GM12878 (cell line): ENCODE measurements around the gene GDNF. TPM values are rescaled to one million over a fixed set of nuclear protein-coding genes. Genes with fewer than 3 reads are reported as not detected.

Experiments used
- ATAC-seq: fragments of 200-7000 bp; cut with Tn5 transposase; 3 replicates; pipeline ENCODE4 v1.9.1; 2020; ENCODE audit warnings: mild to moderate bottlenecking, moderate library complexity
- BruUV-seq: library from RNA; stranded (reverse); fragments of 400-500 nt; replicated peaks from 2 replicates; lab custom pipeline; 2021; lab: Mats Ljungman, UMichigan
- CTCF ChIA-PET: fragments of 300-600 bp; sonication (Branson Sonifier 250); formaldehyde crosslinking; extraction: SDS; loops from one replicate; lab custom pipeline; 2021; ENCODE audit warnings: inconsistent platforms; lab: Yijun Ruan, JAX
- POLR2A ChIA-PET: fragments of 350-600 bp; formaldehyde crosslinking; extraction: SDS; loops from one replicate; lab custom pipeline; 2021; ENCODE audit warnings: inconsistent platforms; lab: Charles Lee
- RAD21 ChIA-PET: fragments of 300-600 bp; sonication (Branson Sonifier 250); formaldehyde crosslinking; loops from one replicate; lab custom pipeline; 2023; ENCODE audit warnings: antibody characterized with exemption; ENCODE audit not compliant: unreplicated experiment; lab: Charles Lee
- SMC1A ChIA-PET: fragments of 300-600 bp; sonication (Branson Sonifier 250); formaldehyde crosslinking; loops from one replicate; lab custom pipeline; 2023; ENCODE audit not compliant: unreplicated experiment, uncharacterized antibody; lab: Charles Lee
- DNase-seq: peaks from one replicate; pipeline ENCODE4 v3.0.0-alpha.2; 2011; ENCODE audit warnings: low read depth, low spot score
- FAIRE-seq: peaks from 3 replicates; lab custom pipeline; 2011; peaks lifted over from hg19 to GRCh38; lab: Jason Lieb, UNC
- H2AFZ ChIP-seq: 2 replicates; pipeline ENCODE4 v1.6.0; 2011; ENCODE audit warnings: low read depth, low read length, control low read depth; ENCODE audit not compliant: control insufficient read depth
- H3K27ac ChIP-seq: 2 replicates; pipeline ENCODE4 v1.5.1; 2011; ENCODE audit warnings: control low read depth; ENCODE audit not compliant: control insufficient read depth, insufficient read depth
- H3K27me3 ChIP-seq, 2 experiments: replicated peaks in 1 of 2; 2 replicates each; pipeline versions ENCODE4 v1.6.0 to v1.6.1; 2011; ENCODE audit warnings: low read length in 1 of 2; ENCODE audit not compliant: control insufficient read depth in 2 of 2, insufficient read depth in 2 of 2
- H3K36me3 ChIP-seq, 2 experiments: 2 replicates each; pipeline ENCODE4 v1.5.1; 2011; ENCODE audit warnings: low read length in 1 of 2; ENCODE audit not compliant: control insufficient read depth in 2 of 2, insufficient read depth in 2 of 2
- H3K4me1 ChIP-seq: 2 replicates; pipeline ENCODE4 v1.6.1; 2011; ENCODE audit warnings: mild to moderate bottlenecking, low read length, moderate library complexity, mixed read lengths; ENCODE audit not compliant: control insufficient read depth, insufficient read depth
- H3K4me2 ChIP-seq: 2 replicates; pipeline ENCODE4 v1.6.0; 2011; ENCODE audit warnings: control low read depth; ENCODE audit not compliant: control insufficient read depth, insufficient read depth
- H3K4me3 ChIP-seq: fragments of 200-600 bp; sonication (generic); 2 replicates; pipeline ENCODE4 v1.5.1; 2016
- H3K79me2 ChIP-seq: 2 replicates; pipeline ENCODE4 v1.6.0; 2011; ENCODE audit warnings: low read length; ENCODE audit not compliant: control insufficient read depth, insufficient read depth
- H3K9ac ChIP-seq: 2 replicates; pipeline ENCODE4 v1.8.0; 2011; ENCODE audit warnings: low read length, control low read depth, mixed read lengths; ENCODE audit not compliant: control insufficient read depth, insufficient read depth
- H3K9me3 ChIP-seq: replicated peaks from 3 replicates; pipeline ENCODE4 v1.5.1; 2011; ENCODE audit warnings: mild to moderate bottlenecking, low read length; ENCODE audit not compliant: control insufficient read depth, insufficient read depth
- H4K20me1 ChIP-seq: 2 replicates; pipeline ENCODE4 v1.6.0; 2011; ENCODE audit not compliant: control insufficient read depth, insufficient read depth
- ASH2L ChIP-seq: fragments of 300-600, 200-600 bp; sonication (generic); IDR thresholded peaks from 2 replicates; pipeline ENCODE4 v1.6.1; 2017; ENCODE audit warnings: low read depth, mild to moderate bottlenecking, borderline replicate concordance
- BMI1 ChIP-seq: fragments of 450-650 bp; IDR thresholded peaks from 2 replicates; pipeline ENCODE4 v1.6.1; 2016; ENCODE audit warnings: mild to moderate bottlenecking, moderate library complexity, borderline replicate concordance
- BRCA1 ChIP-seq: IDR thresholded peaks from 2 replicates; pipeline ENCODE4 v1.6.1; 2011; ENCODE audit warnings: low read depth, low read length, improper control_type of control experiment
- CREB1 ChIP-seq: IDR thresholded peaks from 2 replicates; pipeline ENCODE4 v1.6.1; 2012; ENCODE audit warnings: low read depth, mild to moderate bottlenecking, inconsistent platforms
- ELK1 ChIP-seq: IDR thresholded peaks from 2 replicates; pipeline ENCODE4 v1.6.1; 2012; ENCODE audit warnings: low read depth, low read length, improper control_type of control experiment
- IKZF1 ChIP-seq: fragments of 450-650 bp; conservative IDR thresholded peaks from 2 replicates; pipeline ENCODE4 v1.6.1; 2017; ENCODE audit warnings: antibody characterized with exemption, mild to moderate bottlenecking
- IKZF2 ChIP-seq, 2 experiments: fragments of 450-650 bp; IDR thresholded peaks; 2 replicates each; pipeline ENCODE4 v1.6.1; 2017; ENCODE audit warnings: mild to moderate bottlenecking in 2 of 2, moderate library complexity in 2 of 2
- JUNB ChIP-seq: IDR thresholded peaks from 2 replicates; pipeline ENCODE4 v1.6.1; 2016; ENCODE audit warnings: antibody characterized with exemption, mild to moderate bottlenecking
- NFIC ChIP-seq: IDR thresholded peaks from 2 replicates; pipeline ENCODE4 v1.6.1; 2012; ENCODE audit warnings: low read depth, mild to moderate bottlenecking, inconsistent platforms, low read length, moderate library complexity
- NRF1 ChIP-seq: conservative IDR thresholded peaks from 2 replicates; pipeline ENCODE4 v1.6.1; 2011; ENCODE audit warnings: mild to moderate bottlenecking, low read depth, low read length, improper control_type of control experiment
- SKIL ChIP-seq: fragments of 450-650 bp; IDR thresholded peaks from 2 replicates; pipeline ENCODE4 v1.6.1; 2017; ENCODE audit warnings: mild to moderate bottlenecking, low read depth, inconsistent platforms; ENCODE audit not compliant: poor library complexity, severe bottlenecking
- SMAD1 ChIP-seq: fragments of 450-650 bp; IDR thresholded peaks from 2 replicates; pipeline ENCODE4 v1.6.1; 2018; ENCODE audit warnings: mild to moderate bottlenecking, low read depth; ENCODE audit not compliant: partially characterized antibody
- SPI1 ChIP-seq: IDR thresholded peaks from 2 replicates; pipeline ENCODE4 v1.6.1; 2011; ENCODE audit warnings: low read depth, mild to moderate bottlenecking, low read length, moderate library complexity, borderline replicate concordance; ENCODE audit not compliant: insufficient read depth
- SRF ChIP-seq, 2 experiments: IDR thresholded peaks; 2 replicates each; pipeline ENCODE4 v1.6.1; 2011; ENCODE audit warnings: low read depth in 2 of 2, low read length in 2 of 2, mild to moderate bottlenecking in 1 of 2, moderate library complexity in 1 of 2
- TCF12 ChIP-seq: IDR thresholded peaks from 2 replicates; pipeline ENCODE4 v1.6.1; 2011; ENCODE audit warnings: low read depth, mild to moderate bottlenecking, low read length
- WRNIP1 ChIP-seq: IDR thresholded peaks from 2 replicates; pipeline ENCODE4 v1.6.1; 2011; ENCODE audit warnings: low read depth, low read length, improper control_type of control experiment, borderline replicate concordance
- ZNF217 ChIP-seq: fragments of 450-650 bp; IDR thresholded peaks from 2 replicates; pipeline ENCODE4 v1.6.1; 2017; ENCODE audit warnings: antibody characterized with exemption, mild to moderate bottlenecking
- ZNF274 ChIP-seq: IDR thresholded peaks from one replicate; pipeline ENCODE4 v1.8.0; 2011; ENCODE audit not compliant: insufficient read length, insufficient read depth
- WGBS: methylation state at CpG from one replicate; pipeline ENCODE4 v1.1.6; 2016; ENCODE audit warnings: low lambda C conversion rate; ENCODE audit not compliant: insufficient replicate concordance, insufficient coverage; ENCODE audit errors: missing lambda C conversion rate; 5-methylcytosine and 5-hydroxymethylcytosine counted together
- in situ Hi-C: fragments of 300-500 bp; cut with MboI; formaldehyde crosslinking; loops from 9 replicates; pipeline ENCODE4 v1.14.3; 2018; ENCODE audit warnings: mixed read lengths
- intact Hi-C: fragments of 100-400 bp; cut with micrococcal nuclease; formaldehyde crosslinking; loops from one replicate; pipeline ENCODE4 v1.14.2; 2022; ENCODE audit not compliant: unreplicated experiment
- polyA plus RNA-seq, 11 experiments: library from polyadenylated mRNA; depleted of rRNA in 4 of 11; unstranded in 6 of 11; stranded (reverse) in 5 of 11; fragments of >200 nt; fragmentation: Nextera tagmentation in 4 of 11; fragmentation: Illumina TruSeq in 1 of 11; extraction: Ambion mirVana in 4 of 11; extraction: Trizol in 1 of 11; gene quantifications; 1 replicate in 1 of 11; 2 replicates in 10 of 11; pipeline versions ENCODE4 v1.2.1 to v1.2.3, GENCODE V29; 2011 to 2016; ENCODE audit warnings: inconsistent platforms in 2 of 11, missing spikeins in 2 of 11, low read depth in 1 of 11
- total RNA-seq, 4 experiments: library from RNA; depleted of rRNA in 3 of 4; stranded (reverse); fragments of >200 nt in 3 of 4; fragmentation: Illumina TruSeq in 1 of 4; extraction: Trizol in 1 of 4; gene quantifications; 2 replicates each; pipeline versions ENCODE4 v1.2.1 to v1.2.3, GENCODE V29; 2013 to 2021
- TF ChIP-seq, protein P1 (sequence below): fragments of 450-650 bp; IDR thresholded peaks from 2 replicates; pipeline ENCODE4 v1.6.1; 2016; ENCODE audit warnings: mild to moderate bottlenecking
- TF ChIP-seq, protein P2 (sequence below): IDR thresholded peaks from 2 replicates; pipeline ENCODE4 v1.6.1; 2012; ENCODE audit warnings: low read length, inconsistent platforms

The GDNF gene
- total and polyA plus RNA-seq, 10 of the 15 experiments (the other 5 are each of a cell fraction or from before 2014, with no cell fraction given): not detected

GRCh38 chr5:37847978-37848425 is 8.2 kb upstream of the GDNF start:
- Histone ChIP-seq H3K79me2 (no peaks in the 10 kb centered on the region), H3K9me3 (no peaks in the 10 kb centered on the region; the same call in 2 of the 3 replicates), H3K4me1 (peaks cover 8% of the 10 kb centered on the region), H4K20me1 (no peaks in the 10 kb centered on the region), H3K27ac (peak overlapping the region; percentile 20; the same call in 1 of the 2 replicates), H3K36me3 (no peaks in the 10 kb centered on the region), H3K4me2 (no peak overlapping the region; the same call in 1 of the 2 replicates), H2AFZ (peak overlapping the region; percentile 79), H3K4me3 (no peak overlapping the region), H3K9ac (no peak overlapping the region), H3K27me3 (no peaks in the 10 kb centered on the region)
- in situ Hi-C loops (no loop called here), intact Hi-C loops (no loop called here)
- SMC1A ChIA-PET: interaction anchor here (0.8 to 1.6 kb wide), 3 partner anchors 10 to 255 kb away, joined by 3 to 5 read pairs (median 4); no protein-coding TSS in a partner anchor
- DNase-seq (peak; percentile 49), ATAC-seq (peak; percentile 87), FAIRE-seq (peak; percentile 81)
- BruUV-seq: no TSS peak
- 13% methylated on average over 3 of the region's 3 CpGs for WGBS
- POLR2A ChIA-PET: interaction anchor here (1.2 kb wide), 1 partner anchor 12 kb away, joined by 3 read pairs; no protein-coding TSS in a partner anchor
- RAD21 ChIA-PET: interaction anchor here (0.7 kb wide), 1 partner anchor 345 kb away, joined by 3 read pairs; no protein-coding TSS in a partner anchor
- CTCF ChIA-PET: interaction anchor here (2.2 kb wide), 1 partner anchor 345 kb away, joined by 6 read pairs; no protein-coding TSS in a partner anchor
- no peak for TF ChIP-seq BRCA1
- no peak for TF ChIP-seq ZNF217
- TF ChIP-seq ELK1: no peak
- no peak for TF ChIP-seq NRF1
- TF ChIP-seq NFIC: no peak
- TF ChIP-seq SMAD1: no peak
- TF ChIP-seq IKZF2 (IDR thresholded peaks at IDR 0.05): peak in 1 of 2 experiments; percentile 30; a peak in 1 of 4 replicates
- no peak for TF ChIP-seq JUNB
- TF ChIP-seq SPI1: peak; percentile 41
- no peak for TF ChIP-seq ASH2L
- no peak for TF ChIP-seq BMI1
- no peak for TF ChIP-seq CREB1
- TF ChIP-seq IKZF1: 0 out of 2 replicates have a peak, but pooled peaks have one; percentile 28
- TF ChIP-seq, protein P1, sequence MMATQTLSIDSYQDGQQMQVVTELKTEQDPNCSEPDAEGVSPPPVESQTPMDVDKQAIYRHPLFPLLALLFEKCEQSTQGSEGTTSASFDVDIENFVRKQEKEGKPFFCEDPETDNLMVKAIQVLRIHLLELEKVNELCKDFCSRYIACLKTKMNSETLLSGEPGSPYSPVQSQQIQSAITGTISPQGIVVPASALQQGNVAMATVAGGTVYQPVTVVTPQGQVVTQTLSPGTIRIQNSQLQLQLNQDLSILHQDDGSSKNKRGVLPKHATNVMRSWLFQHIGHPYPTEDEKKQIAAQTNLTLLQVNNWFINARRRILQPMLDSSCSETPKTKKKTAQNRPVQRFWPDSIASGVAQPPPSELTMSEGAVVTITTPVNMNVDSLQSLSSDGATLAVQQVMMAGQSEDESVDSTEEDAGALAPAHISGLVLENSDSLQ: 0 out of 2 replicates have a peak, but pooled peaks have one; percentile 19
- peak; percentile 62 for TF ChIP-seq SKIL
- no peak for TF ChIP-seq SRF (IDR thresholded peaks at IDR 0.05; ENCODE audit: low read depth in 2 of 2, low read length in 2 of 2)
- TF ChIP-seq, protein P2, sequence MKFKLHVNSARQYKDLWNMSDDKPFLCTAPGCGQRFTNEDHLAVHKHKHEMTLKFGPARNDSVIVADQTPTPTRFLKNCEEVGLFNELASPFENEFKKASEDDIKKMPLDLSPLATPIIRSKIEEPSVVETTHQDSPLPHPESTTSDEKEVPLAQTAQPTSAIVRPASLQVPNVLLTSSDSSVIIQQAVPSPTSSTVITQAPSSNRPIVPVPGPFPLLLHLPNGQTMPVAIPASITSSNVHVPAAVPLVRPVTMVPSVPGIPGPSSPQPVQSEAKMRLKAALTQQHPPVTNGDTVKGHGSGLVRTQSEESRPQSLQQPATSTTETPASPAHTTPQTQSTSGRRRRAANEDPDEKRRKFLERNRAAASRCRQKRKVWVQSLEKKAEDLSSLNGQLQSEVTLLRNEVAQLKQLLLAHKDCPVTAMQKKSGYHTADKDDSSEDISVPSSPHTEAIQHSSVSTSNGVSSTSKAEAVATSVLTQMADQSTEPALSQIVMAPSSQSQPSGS: no peak
- no peak for TF ChIP-seq ZNF274
- no peak for TF ChIP-seq WRNIP1
- TF ChIP-seq TCF12: no peak
